ENCODE results near the gene SOX18. TPM values are rescaled to one million over a fixed set of nuclear protein-coding genes. Genes with fewer than 3 reads are reported as not detected.

Gene SOX18
- total RNA-seq, 2 donors from 2014 or later: 40.8 to 47.6 TPM

GRCh38 chr20:64033981-64034493 lies 15.4 kb downstream of the SOX18 start:
- intact Hi-C loops (cut with DNase I): loop anchor here in 1 of 2 donors (10.0 kb wide), 1 partner anchor 81 kb away; no protein-coding TSS in a partner anchor
- no peak for DNase-seq (ENCODE audit: low spot score)

GRCh38 chr20:64032706-64033624 lies 16.5 kb downstream of the SOX18 start:
- no peak for DNase-seq (ENCODE audit: low spot score)
- intact Hi-C loops (cut with DNase I): loop anchor here in 1 of 2 donors (1.0 to 10.0 kb wide), 2 partner anchors 24 to 82 kb away; no protein-coding TSS in a partner anchor

DNA sequence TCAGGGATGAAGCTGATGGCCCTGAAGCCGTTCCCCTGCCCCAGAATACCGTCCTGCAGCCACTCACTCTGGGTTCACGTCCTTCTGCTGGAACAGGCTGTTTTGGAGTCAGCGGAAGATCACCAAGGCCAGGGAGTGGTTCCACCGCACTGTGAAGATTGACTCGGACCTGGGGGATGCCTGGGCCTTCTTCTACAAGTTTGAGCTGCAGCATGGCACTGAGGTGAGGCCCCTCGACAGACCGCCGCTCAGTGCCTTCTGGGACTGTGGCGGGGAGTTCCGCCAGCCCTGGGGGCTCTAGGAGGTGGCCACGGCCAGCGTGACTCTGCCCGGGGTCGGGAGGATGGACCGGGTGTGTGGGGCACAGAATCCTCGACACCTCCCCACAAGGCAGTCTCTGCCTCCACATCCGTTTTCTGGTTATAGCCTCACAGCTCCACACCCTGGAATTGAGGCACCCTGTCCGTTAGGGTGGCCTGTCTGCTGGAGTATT lies 17.6 kb downstream of the SOX18 start:
- intact Hi-C loops (cut with DNase I): loop anchor here in 1 of 2 donors (1.0 to 10.0 kb wide), 2 partner anchors 25 to 83 kb away; no protein-coding TSS in a partner anchor
- no peak for DNase-seq (ENCODE audit: low spot score)

- DNase-seq (ENCODE audit: low spot score): peak; percentile 73
- intact Hi-C loops (cut with DNase I): loop anchor here in 1 of 2 donors (10.0 kb wide), 1 partner anchor 84 kb away; no protein-coding TSS in a partner anchor
Observed at GRCh38 chr20:64030371-64031134, 18.9 kb downstream of the SOX18 start.

- no peak for DNase-seq (ENCODE audit: low spot score)
- intact Hi-C loops (cut with DNase I): loop anchor here in 1 of 2 donors (5.0 to 10.0 kb wide), 2 partner anchors 85 to 632 kb away; no protein-coding TSS in a partner anchor
Observed at GRCh38 chr20:64029293-64030117, 19.9 kb downstream of the SOX18 start.

- intact Hi-C loops (cut with DNase I): loop anchor here in 1 of 2 donors (5.0 kb wide), 1 partner anchor 631 kb away; no protein-coding TSS in a partner anchor
- DNase-seq (ENCODE audit: low spot score): no peak
Observed at GRCh38 chr20:64027981-64028685, 21.3 kb downstream of the SOX18 start.

DNA sequence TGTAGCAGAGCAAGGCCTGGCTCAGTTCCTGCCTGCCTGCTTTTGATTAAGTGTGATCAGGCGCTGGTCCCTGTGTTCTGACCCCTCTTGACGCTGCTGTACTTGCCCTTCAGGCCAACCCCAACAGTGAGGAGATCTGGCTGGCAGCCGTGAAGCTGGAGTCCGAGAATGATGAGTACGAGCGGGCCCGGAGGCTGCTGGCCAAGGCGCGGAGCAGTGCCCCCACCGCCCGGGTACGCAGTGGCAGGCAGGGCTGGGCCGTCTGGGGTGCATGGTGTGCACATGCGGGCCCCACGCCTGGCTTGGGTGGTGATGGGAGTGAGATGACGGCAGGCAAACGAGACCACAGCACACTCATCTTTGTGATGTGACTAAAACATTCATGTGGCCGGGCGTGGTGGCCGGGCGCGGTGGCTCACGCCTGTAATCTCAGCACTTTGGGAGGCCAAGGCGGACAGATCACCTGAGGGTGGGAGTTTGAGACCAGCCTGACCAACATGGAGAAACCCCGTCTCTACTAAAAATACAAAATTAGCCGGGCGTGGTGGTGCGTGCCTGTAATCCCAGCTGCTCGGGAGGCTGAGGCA lies 23.5 kb downstream of the SOX18 start:
- DNase-seq (ENCODE audit: low spot score): no peak

DNA sequence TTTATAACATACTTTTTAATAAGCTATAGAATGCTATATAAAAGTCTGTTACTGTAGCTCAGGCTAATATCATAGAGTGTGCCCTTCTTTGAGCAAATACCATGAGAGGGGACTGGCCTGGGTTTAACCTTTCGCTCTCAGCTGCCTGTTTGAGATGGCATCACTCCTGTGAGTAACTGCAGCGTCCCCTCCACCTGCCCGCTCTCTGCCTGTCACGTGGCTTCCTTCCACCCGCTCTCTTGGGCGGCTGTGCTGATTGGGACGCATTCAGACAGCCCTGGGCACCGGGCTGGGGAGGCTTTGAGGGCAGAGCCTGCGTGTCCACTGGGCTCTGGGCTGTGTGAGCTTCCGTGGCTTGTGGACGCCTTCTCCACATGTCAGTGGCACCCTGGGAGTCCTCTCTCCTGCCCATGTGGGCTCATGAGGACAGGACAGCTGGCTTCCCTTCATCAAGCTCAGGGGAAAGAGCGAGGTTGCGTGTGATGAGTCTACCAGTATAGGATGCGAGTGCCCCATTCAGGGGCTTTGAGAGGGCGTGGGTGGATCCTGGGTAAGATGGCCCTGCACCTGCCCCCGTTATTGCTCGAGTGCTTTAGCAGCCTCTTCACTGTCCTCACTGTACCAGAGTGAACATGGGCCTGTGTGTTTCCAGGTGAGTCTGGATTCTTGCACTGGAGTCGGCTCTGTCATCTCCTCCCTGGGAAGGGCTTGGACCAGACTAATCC lies 24.2 kb downstream of the SOX18 start:
- DNase-seq (ENCODE audit: low spot score): no peak
- intact Hi-C loops (cut with DNase I): loop anchor here in 1 of 2 donors (5.0 kb wide), 1 partner anchor 628 kb away; no protein-coding TSS in a partner anchor

More for the DNA sequence above, 23.5 kb downstream of the SOX18 start:
- intact Hi-C loops (cut with DNase I): loop anchor here in 1 of 2 donors (5.0 kb wide), 1 partner anchor 629 kb away; no protein-coding TSS in a partner anchor

GRCh38 chr20:64024141-64024990 lies 25.1 kb downstream of the SOX18 start:
- intact Hi-C loops (cut with DNase I): no loop called here
- DNase-seq (ENCODE audit: low spot score): no peak

GRCh38 chr20:64023361-64024140 lies 25.9 kb downstream of the SOX18 start:
- intact Hi-C loops (cut with DNase I): no loop called here

GRCh38 chr20:64022671-64023360 lies 26.6 kb downstream of the SOX18 start:
- no peak for DNase-seq (ENCODE audit: low spot score)
- intact Hi-C loops (cut with DNase I): no loop called here

More at GRCh38 chr20:64023361-64024140, 25.9 kb downstream of the SOX18 start:
- no peak for DNase-seq (ENCODE audit: low spot score)

DNA sequence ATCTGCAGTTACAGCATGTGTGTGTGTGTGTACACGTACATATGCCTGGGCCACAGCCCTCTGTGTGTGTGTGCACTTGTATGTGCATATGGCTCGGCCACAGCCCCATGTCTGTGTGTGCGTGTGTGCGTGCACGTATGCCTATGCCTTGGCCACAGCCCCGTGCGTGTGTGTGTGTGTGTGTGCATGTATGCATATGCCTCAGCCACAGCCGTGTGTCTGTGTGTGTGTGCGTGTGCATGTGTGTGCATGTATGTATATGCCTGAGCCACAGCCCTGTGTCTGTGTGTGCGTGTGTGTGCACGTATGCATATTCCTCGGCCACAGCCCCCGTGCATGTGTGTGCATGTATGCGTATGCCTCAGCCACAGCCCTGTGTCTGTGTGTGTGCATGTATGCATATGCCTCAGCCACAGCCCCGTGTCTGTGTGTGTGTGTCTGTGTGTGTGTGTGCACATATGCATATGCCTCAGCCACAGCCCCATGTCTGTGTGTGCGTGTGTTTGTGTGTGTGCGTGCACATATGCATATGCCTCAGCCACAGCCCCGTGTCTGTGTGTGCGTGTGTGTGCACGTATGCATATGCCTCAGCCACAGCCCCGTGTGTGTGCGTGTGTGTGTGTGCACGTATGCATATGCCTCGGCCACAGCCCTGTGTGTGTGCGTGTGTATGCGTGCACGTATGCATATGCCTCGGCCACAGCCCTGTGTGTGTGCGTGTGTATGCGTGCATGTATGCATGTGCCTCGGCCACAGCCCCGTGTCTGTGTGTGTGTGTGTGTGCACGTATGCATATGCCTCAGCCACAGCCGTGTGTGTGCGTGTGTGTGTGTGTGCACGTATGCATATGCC lies 28.1 kb downstream of the SOX18 start:
- no peak for DNase-seq (ENCODE audit: low spot score)
- intact Hi-C loops (cut with DNase I): no loop called here

DNA sequence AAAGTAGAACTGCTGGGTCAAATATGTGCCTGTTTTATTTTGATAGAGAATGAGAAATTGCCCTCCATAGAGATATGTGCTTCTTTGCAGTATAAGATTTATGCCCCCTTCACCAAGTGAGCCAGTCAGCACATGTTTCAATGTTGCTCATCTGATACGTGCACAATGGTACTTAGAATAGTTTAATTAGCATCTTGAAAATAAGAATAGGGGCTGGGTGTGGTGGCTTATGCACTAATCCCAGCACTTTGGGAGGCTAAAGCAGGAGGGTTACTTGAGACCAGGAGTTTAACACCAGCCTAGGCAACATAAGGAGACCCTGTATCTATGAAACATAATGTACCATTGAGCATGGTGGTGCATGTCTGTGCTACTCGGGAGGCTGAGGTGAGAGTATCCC lies 33.8 kb downstream of the SOX18 start:
- intact Hi-C loops (cut with DNase I): no loop called here

More for the DNA sequence above, 33.8 kb downstream of the SOX18 start:
- DNase-seq (ENCODE audit: low spot score): no peak

All from posterior vena cava (tissue), 2 donors.